ENCODE measurements around the gene ATP13A5. TPM values are rescaled to one million over a fixed set of nuclear protein-coding genes. Genes with fewer than 3 reads are reported as not detected.

ATP13A5 gene
- total and polyA plus RNA-seq, 8 donors: 0.08 to 0.38 (median 0.14) TPM

- ATAC-seq (no peak), DNase-seq (no peak), FAIRE-seq (no peak)
- H3K27ac ChIP-seq: no peak overlapping the region
- H3K36me3 ChIP-seq: no peaks in the 10 kb centered on the region
- no peaks in the 10 kb centered on the region for H3K9me3 ChIP-seq
- no peaks in the 10 kb centered on the region for H3K4me1 ChIP-seq
- H3K4me3 ChIP-seq: no peak overlapping the region
- TF ChIP-seq, protein P1, sequence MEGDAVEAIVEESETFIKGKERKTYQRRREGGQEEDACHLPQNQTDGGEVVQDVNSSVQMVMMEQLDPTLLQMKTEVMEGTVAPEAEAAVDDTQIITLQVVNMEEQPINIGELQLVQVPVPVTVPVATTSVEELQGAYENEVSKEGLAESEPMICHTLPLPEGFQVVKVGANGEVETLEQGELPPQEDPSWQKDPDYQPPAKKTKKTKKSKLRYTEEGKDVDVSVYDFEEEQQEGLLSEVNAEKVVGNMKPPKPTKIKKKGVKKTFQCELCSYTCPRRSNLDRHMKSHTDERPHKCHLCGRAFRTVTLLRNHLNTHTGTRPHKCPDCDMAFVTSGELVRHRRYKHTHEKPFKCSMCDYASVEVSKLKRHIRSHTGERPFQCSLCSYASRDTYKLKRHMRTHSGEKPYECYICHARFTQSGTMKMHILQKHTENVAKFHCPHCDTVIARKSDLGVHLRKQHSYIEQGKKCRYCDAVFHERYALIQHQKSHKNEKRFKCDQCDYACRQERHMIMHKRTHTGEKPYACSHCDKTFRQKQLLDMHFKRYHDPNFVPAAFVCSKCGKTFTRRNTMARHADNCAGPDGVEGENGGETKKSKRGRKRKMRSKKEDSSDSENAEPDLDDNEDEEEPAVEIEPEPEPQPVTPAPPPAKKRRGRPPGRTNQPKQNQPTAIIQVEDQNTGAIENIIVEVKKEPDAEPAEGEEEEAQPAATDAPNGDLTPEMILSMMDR (IDR thresholded peaks at IDR 0.05): no peak
- H3K27me3 ChIP-seq: no peaks in the 10 kb centered on the region
- intact Hi-C loops (cut with DNase I): no loop called here
Observed at GRCh38 chr3:193372783-193373182, 5.8 kb downstream of the ATP13A5 start.

- no peaks in the 10 kb centered on the region for H3K9me3 ChIP-seq
- H3K4me3 ChIP-seq: no peak overlapping the region
- H3K27me3 ChIP-seq: no peaks in the 10 kb centered on the region
- H3K36me3 ChIP-seq: no peaks in the 10 kb centered on the region
- intact Hi-C loops (cut with DNase I): no loop called here
- H3K4me1 ChIP-seq: no peaks in the 10 kb centered on the region
- DNase-seq (no peak), ATAC-seq (no peak), FAIRE-seq (no peak)
- WGBS, 2 donors: 54 to 77% methylated on average over 1 of the region's 1 CpG
- H3K27ac ChIP-seq: no peak overlapping the region
- TF ChIP-seq, protein P1 (IDR thresholded peaks at IDR 0.05): no peak
Observed at GRCh38 chr3:193367868-193368267, 10.7 kb downstream of the ATP13A5 start.

GRCh38 chr3:193357291-193357690 is 21.3 kb downstream of the ATP13A5 start:
- no peak overlapping the region for H3K27ac ChIP-seq
- FAIRE-seq (no peak), ATAC-seq (no peak), DNase-seq (no peak)
- H3K27me3 ChIP-seq: no peaks in the 10 kb centered on the region
- intact Hi-C loops (cut with DNase I): no loop called here
- H3K9me3 ChIP-seq: no peaks in the 10 kb centered on the region
- WGBS, 2 donors: 71 to 72% methylated on average over 3 of the region's 3 CpGs
- no peak overlapping the region for H3K4me3 ChIP-seq
- H3K4me1 ChIP-seq: no peaks in the 10 kb centered on the region
- TF ChIP-seq, protein P1 (IDR thresholded peaks at IDR 0.05): no peak
- H3K36me3 ChIP-seq: no peaks in the 10 kb centered on the region

GRCh38 chr3:193354423-193354822 is 24.1 kb downstream of the ATP13A5 start:
- no peak overlapping the region for H3K27ac ChIP-seq
- TF ChIP-seq, protein P1 (IDR thresholded peaks at IDR 0.05): no peak
- H3K36me3 ChIP-seq: no peaks in the 10 kb centered on the region
- WGBS, 2 donors: 45 to 57% methylated on average over 5 of the region's 5 CpGs
- no peaks in the 10 kb centered on the region for H3K4me1 ChIP-seq
- H3K4me3 ChIP-seq: no peak overlapping the region
- no peak for DNase-seq
- FAIRE-seq: no peak
- H3K27me3 ChIP-seq: peaks cover 0 to 8% (median 0%) of the 10 kb centered on the region in 4 donors
- H3K9me3 ChIP-seq: no peaks in the 10 kb centered on the region
- ATAC-seq: no peak
- intact Hi-C loops (cut with DNase I): no loop called here

DNA sequence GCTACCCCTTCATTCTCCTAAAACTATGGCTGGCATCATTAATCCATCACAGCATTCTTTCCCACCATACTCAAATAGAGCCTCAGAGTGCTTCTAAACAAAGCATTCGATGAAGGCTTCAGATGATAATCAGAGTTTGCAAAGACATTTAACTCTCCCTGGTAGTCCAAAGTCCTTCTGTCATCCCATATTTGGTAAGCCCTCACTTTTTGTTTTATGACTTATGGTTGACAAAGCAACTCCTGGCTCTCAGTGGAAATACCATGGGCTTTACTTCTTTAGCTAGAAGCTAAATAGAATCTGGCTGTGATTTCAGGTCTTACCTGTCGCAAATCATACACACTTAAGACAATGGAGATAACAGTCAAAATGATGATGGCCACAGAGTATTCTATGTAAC is 27.8 kb downstream of the ATP13A5 start:
- Histone ChIP-seq H3K27ac (no peak overlapping the region), H3K4me1 (no peaks in the 10 kb centered on the region), H3K36me3 (no peaks in the 10 kb centered on the region), H3K27me3 (peaks cover 0 to 9% (median 0%) of the 10 kb centered on the region in 4 donors), H3K9me3 (no peaks in the 10 kb centered on the region), H3K4me3 (no peak overlapping the region)
- FAIRE-seq (no peak), ATAC-seq (no peak), DNase-seq (no peak)
- TF ChIP-seq, protein P1 (IDR thresholded peaks at IDR 0.05): no peak
- intact Hi-C loops (cut with DNase I): no loop called here
- WGBS, 2 donors: 49 to 64% methylated on average over 2 of the region's 2 CpGs
